Neural cell (in vitro differentiated cells): Measurements from ENCODE around the gene CRY2. TPM values are rescaled to one million over a fixed set of nuclear protein-coding genes. Genes with fewer than 3 reads are reported as not detected.
"Not testable (repeated sequence)": the region's sequence is repeated elsewhere in the genome, so short reads cannot be mapped to it uniquely, and the experiment has no call there.

ENCODE experiments used
- H2AFZ ChIP-seq: fragments of 200-600, 300-800 bp; sonication (generic), shearing (Covaris generic); 2 replicates; pipeline ENCODE4 v1.6.0; 2014; ENCODE audit warnings: low read depth, mild to moderate bottlenecking, antibody characterized with exemption, low read length, moderate library complexity
- H3F3A ChIP-seq: fragments of 200-600 bp; shearing (Covaris generic); 2 replicates; pipeline ENCODE4 v1.6.1; 2016; ENCODE audit warnings: mild to moderate bottlenecking, moderate library complexity, mixed read lengths, antibody characterized with exemption, low read length; ENCODE audit not compliant: insufficient read depth, poor library complexity, severe bottlenecking
- H3K27ac ChIP-seq: fragments of 200-600, 300-800 bp; sonication (generic), shearing (Covaris generic); 2 replicates; pipeline ENCODE4 v1.5.1; 2014; ENCODE audit warnings: mild to moderate bottlenecking, low read length, moderate library complexity
- H3K27me3 ChIP-seq: fragments of 300-800, 200-600 bp; sonication (generic), shearing (Covaris generic); 2 replicates; pipeline ENCODE4 v1.6.0; 2014; ENCODE audit warnings: mild to moderate bottlenecking, low read depth, low read length, moderate library complexity; ENCODE audit not compliant: insufficient read depth
- H3K36me3 ChIP-seq: fragments of 300-800, 200-600 bp; sonication (generic), shearing (Covaris generic); 2 replicates; pipeline ENCODE4 v1.5.1; 2014; ENCODE audit warnings: mild to moderate bottlenecking, antibody characterized with exemption, low read length, moderate library complexity; ENCODE audit not compliant: insufficient read depth
- H3K4me2 ChIP-seq: fragments of 300-800, 200-600 bp; sonication (generic), shearing (Covaris generic); 2 replicates; pipeline ENCODE4 v1.6.0; 2014; ENCODE audit warnings: mild to moderate bottlenecking, low read length
- H3K4me3 ChIP-seq: fragments of 300-800, 200-600 bp; sonication (generic), shearing (Covaris generic); 2 replicates; pipeline ENCODE4 v1.5.1; 2014; ENCODE audit warnings: mild to moderate bottlenecking, low read length, moderate library complexity
- H3K79me2 ChIP-seq: fragments of 200-600 bp; shearing (Covaris generic); replicated peaks from 2 replicates; pipeline ENCODE4 v1.6.0; 2014; ENCODE audit warnings: mild to moderate bottlenecking, low read length, moderate library complexity; ENCODE audit not compliant: insufficient read depth
- H3K9ac ChIP-seq: fragments of 300-800, 200-600 bp; sonication (generic), shearing (Covaris generic); 2 replicates; pipeline ENCODE4 v1.6.1; 2016; ENCODE audit warnings: mild to moderate bottlenecking, low read length, mixed read lengths
- H3K9me2 ChIP-seq: fragments of 200-600 bp; shearing (Covaris generic); 2 replicates; pipeline ENCODE4 v1.6.1; 2016; ENCODE audit warnings: mild to moderate bottlenecking, low read length, mixed read lengths; ENCODE audit not compliant: insufficient read depth
- H3K9me3 ChIP-seq: fragments of 200-600, 300-800 bp; sonication (generic), shearing (Covaris generic); 2 replicates; pipeline ENCODE4 v1.6.1; 2016; ENCODE audit warnings: mild to moderate bottlenecking, mixed run types, low read length, moderate library complexity, mixed read lengths
- H4K20me1 ChIP-seq: fragments of 200-600 bp; shearing (Covaris generic); 2 replicates; pipeline ENCODE4 v1.6.1; 2016; ENCODE audit warnings: mild to moderate bottlenecking, mixed run types; ENCODE audit not compliant: insufficient read depth
- EP300 ChIP-seq: fragments of 450-650 bp; conservative IDR thresholded peaks from 2 replicates; pipeline ENCODE4 v1.6.1; 2014; ENCODE audit warnings: antibody characterized with exemption, mild to moderate bottlenecking, moderate library complexity; ENCODE audit not compliant: poor library complexity, severe bottlenecking
- EZH2 ChIP-seq: fragments of 200-600, 300-800 bp; shearing (Covaris generic), sonication (generic); IDR thresholded peaks from 2 replicates; pipeline ENCODE4 v1.6.1; 2014; ENCODE audit warnings: antibody characterized with exemption, low read length, borderline replicate concordance, mild to moderate bottlenecking; ENCODE audit not compliant: insufficient read depth, poor library complexity, severe bottlenecking
- MXI1 ChIP-seq: fragments of 450-650 bp; conservative IDR thresholded peaks from 2 replicates; pipeline ENCODE4 v1.6.1; 2014; ENCODE audit warnings: antibody characterized with exemption, mild to moderate bottlenecking; ENCODE audit not compliant: poor library complexity, severe bottlenecking
- POLR2AphosphoS5 ChIP-seq: IDR thresholded peaks from 2 replicates; pipeline ENCODE4 v1.6.1; 2012
- RAD21 ChIP-seq: fragments of 450-650 bp; conservative IDR thresholded peaks from 2 replicates; pipeline ENCODE4 v1.6.1; 2014; ENCODE audit warnings: antibody characterized with exemption, mild to moderate bottlenecking, moderate library complexity
- REST ChIP-seq: IDR thresholded peaks from 2 replicates; pipeline ENCODE4 v1.6.1; 2012; ENCODE audit warnings: borderline replicate concordance
- SMC3 ChIP-seq: fragments of 450-650 bp; conservative IDR thresholded peaks from 2 replicates; pipeline ENCODE4 v1.6.1; 2014; ENCODE audit warnings: antibody characterized with exemption, mild to moderate bottlenecking, moderate library complexity; ENCODE audit not compliant: poor library complexity
- TAF1 ChIP-seq: IDR thresholded peaks from 2 replicates; pipeline ENCODE4 v1.6.1; 2012; ENCODE audit warnings: low read depth
- polyA plus RNA-seq: library from polyadenylated mRNA; depleted of rRNA; stranded (reverse); fragments of >200 nt; gene quantifications from 2 replicates; pipeline ENCODE4 v1.2.3, GENCODE V29; 2014
- TF ChIP-seq, protein P1 (sequence below): fragments of 450-650 bp; IDR thresholded peaks from 2 replicates; pipeline ENCODE4 v1.5.1; 2014; ENCODE audit warnings: antibody characterized with exemption, mild to moderate bottlenecking, moderate library complexity; ENCODE audit not compliant: poor library complexity, severe bottlenecking

The CRY2 gene
- polyA plus RNA-seq, 1 donor from 2014 or later, result 27.8 TPM

DNA sequence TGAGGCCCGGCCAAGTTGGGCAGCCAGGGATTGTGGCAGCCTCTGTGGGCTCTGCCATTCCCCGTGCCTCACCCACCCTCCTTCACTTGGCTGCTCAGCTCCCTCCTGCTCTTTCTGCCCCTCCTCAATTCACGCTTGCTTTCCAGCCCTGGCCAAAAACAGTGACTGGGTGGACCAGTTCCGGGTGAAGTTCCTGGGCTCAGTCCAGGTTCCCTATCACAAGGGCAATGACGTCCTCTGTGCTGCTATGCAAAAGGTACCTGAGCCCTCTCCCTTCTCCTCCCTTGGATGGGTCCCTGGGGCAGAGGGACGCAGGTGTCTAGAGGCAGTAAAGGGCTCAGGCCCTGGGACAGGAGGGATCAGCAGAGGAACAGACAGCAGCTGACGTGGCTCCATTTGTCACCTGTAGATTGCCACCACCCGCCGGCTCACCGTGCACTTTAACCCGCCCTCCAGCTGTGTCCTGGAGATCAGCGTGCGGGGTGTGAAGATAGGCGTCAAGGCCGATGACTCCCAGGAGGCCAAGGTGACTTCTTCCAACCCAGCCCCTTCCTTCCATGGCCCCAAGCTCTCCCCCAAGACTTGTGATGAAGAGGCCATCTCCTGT is 57.1 kb downstream of the CRY2 start:
- Histone ChIP-seq H4K20me1 (peaks cover 3% of the 10 kb centered on the region), H3K9ac (no peak overlapping the region), H3K4me2 (no peak overlapping the region), H3K9me2 (no peaks in the 10 kb centered on the region), H3F3A (no peaks in the 10 kb centered on the region), H2AFZ (no peak overlapping the region), H3K79me2 (peaks cover 26% of the 10 kb centered on the region), H3K4me3 (no peak overlapping the region), H3K36me3 (no peaks in the 10 kb centered on the region), H3K27me3 (no peaks in the 10 kb centered on the region), H3K9me3 (no peaks in the 10 kb centered on the region), H3K27ac (no peak overlapping the region)
- TF ChIP-seq, protein P1, sequence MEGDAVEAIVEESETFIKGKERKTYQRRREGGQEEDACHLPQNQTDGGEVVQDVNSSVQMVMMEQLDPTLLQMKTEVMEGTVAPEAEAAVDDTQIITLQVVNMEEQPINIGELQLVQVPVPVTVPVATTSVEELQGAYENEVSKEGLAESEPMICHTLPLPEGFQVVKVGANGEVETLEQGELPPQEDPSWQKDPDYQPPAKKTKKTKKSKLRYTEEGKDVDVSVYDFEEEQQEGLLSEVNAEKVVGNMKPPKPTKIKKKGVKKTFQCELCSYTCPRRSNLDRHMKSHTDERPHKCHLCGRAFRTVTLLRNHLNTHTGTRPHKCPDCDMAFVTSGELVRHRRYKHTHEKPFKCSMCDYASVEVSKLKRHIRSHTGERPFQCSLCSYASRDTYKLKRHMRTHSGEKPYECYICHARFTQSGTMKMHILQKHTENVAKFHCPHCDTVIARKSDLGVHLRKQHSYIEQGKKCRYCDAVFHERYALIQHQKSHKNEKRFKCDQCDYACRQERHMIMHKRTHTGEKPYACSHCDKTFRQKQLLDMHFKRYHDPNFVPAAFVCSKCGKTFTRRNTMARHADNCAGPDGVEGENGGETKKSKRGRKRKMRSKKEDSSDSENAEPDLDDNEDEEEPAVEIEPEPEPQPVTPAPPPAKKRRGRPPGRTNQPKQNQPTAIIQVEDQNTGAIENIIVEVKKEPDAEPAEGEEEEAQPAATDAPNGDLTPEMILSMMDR, result no peak
- TF ChIP-seq MXI1, result no peak
- no peak for TF ChIP-seq EZH2
- TF ChIP-seq POLR2AphosphoS5, result no peak
- no peak for TF ChIP-seq SMC3
- no peak for TF ChIP-seq REST
- no peak for TF ChIP-seq RAD21
- TF ChIP-seq TAF1, result no peak
- TF ChIP-seq EP300, result no peak

- Histone ChIP-seq H3K4me3 (no peak overlapping the region), H3K36me3 (no peaks in the 10 kb centered on the region), H3K27me3 (no peaks in the 10 kb centered on the region), H3F3A (no peaks in the 10 kb centered on the region), H2AFZ (no peak overlapping the region), H3K4me2 (no peak overlapping the region), H4K20me1 (peaks cover 3% of the 10 kb centered on the region), H3K79me2 (peaks cover 26% of the 10 kb centered on the region), H3K27ac (no peak overlapping the region), H3K9me3 (no peaks in the 10 kb centered on the region), H3K9ac (no peak overlapping the region), H3K9me2 (no peaks in the 10 kb centered on the region)
- TF ChIP-seq EZH2 (no peak), REST (no peak), POLR2AphosphoS5 (no peak), TAF1 (no peak), EP300 (no peak), SMC3 (no peak), MXI1 (no peak), RAD21 (no peak)
- TF ChIP-seq, protein P1, result no peak
These were observed 57.8 kb downstream of the CRY2 start for GRCh38 chr11:45905095-45905494.

- H3K4me3 ChIP-seq, H3K9me2 ChIP-seq, H2AFZ ChIP-seq, H3K36me3 ChIP-seq, H3K4me2 ChIP-seq, H4K20me1 ChIP-seq, H3F3A ChIP-seq, H3K9ac ChIP-seq, H3K27ac ChIP-seq, H3K9me3 ChIP-seq, H3K27me3 ChIP-seq: not testable (repeated sequence)
- H3K79me2 ChIP-seq, result peaks cover 23% of the 10 kb centered on the region
These were observed 58.3 kb downstream of the CRY2 start for GRCh38 chr11:45905576-45905975.
